MM.1S (cell line): ENCODE data around the gene TSPAN10.
"Not testable (repeated sequence)": the region's sequence is repeated elsewhere in the genome, so short reads cannot be mapped to it uniquely, and the experiment has no call there.

Experiments
- DNase-seq: peaks from one replicate; pipeline ENCODE4 v3.0.0-alpha.2; 2015
- H2AFZ ChIP-seq: fragments of 300-600 bp; sonication (generic); 2 replicates; pipeline ENCODE4 v1.6.0; 2016; ENCODE audit warnings: antibody characterized with exemption, low read length
- H3F3A ChIP-seq: fragments of 300-600 bp; sonication (generic); 2 replicates; pipeline ENCODE4 v1.6.1; 2016; ENCODE audit warnings: mild to moderate bottlenecking, antibody characterized with exemption, low read length, moderate library complexity, mixed read lengths; ENCODE audit not compliant: insufficient read depth
- H3K27ac ChIP-seq: fragments of 300-600 bp; sonication (generic); 2 replicates; pipeline ENCODE4 v1.5.1; 2016; ENCODE audit warnings: mild to moderate bottlenecking, low read length
- H3K27me3 ChIP-seq: fragments of 300-600 bp; sonication (generic); replicated peaks from 2 replicates; pipeline ENCODE4 v1.6.0; 2016; ENCODE audit warnings: low read length; ENCODE audit not compliant: insufficient read depth
- H3K36me3 ChIP-seq: fragments of 300-600 bp; sonication (generic); replicated peaks from 2 replicates; pipeline ENCODE4 v1.6.1; 2016; ENCODE audit warnings: mild to moderate bottlenecking, low read length, mixed read lengths; ENCODE audit not compliant: insufficient read depth
- H3K4me1 ChIP-seq: fragments of 300-600 bp; sonication (generic); 2 replicates; pipeline ENCODE4 v1.6.1; 2016; ENCODE audit warnings: low read length, mixed read lengths
- H3K4me2 ChIP-seq: fragments of 300-600 bp; sonication (generic); 2 replicates; pipeline ENCODE4 v1.6.0; 2016; ENCODE audit warnings: low read depth, low read length
- H3K4me3 ChIP-seq: fragments of 300-600 bp; sonication (generic); 2 replicates; pipeline ENCODE4 v1.5.1; 2016; ENCODE audit warnings: low read length, mixed read lengths
- H3K79me2 ChIP-seq: fragments of 300-600 bp; sonication (generic); 2 replicates; pipeline ENCODE4 v1.6.1; 2016; ENCODE audit warnings: mixed run types, low read length, mixed read lengths
- H3K9ac ChIP-seq: fragments of 300-600 bp; sonication (generic); 2 replicates; pipeline ENCODE4 v1.6.1; 2016; ENCODE audit warnings: low read length, mixed read lengths
- H3K9me2 ChIP-seq: fragments of 300-600 bp; sonication (generic); replicated peaks from 2 replicates; pipeline ENCODE4 v1.6.1; 2016; ENCODE audit warnings: mild to moderate bottlenecking, low read length, mixed read lengths; ENCODE audit not compliant: insufficient read depth
- H3K9me3 ChIP-seq: fragments of 300-600 bp; sonication (generic); replicated peaks from 2 replicates; pipeline ENCODE4 v1.6.1; 2016; ENCODE audit warnings: mild to moderate bottlenecking, low read length, mixed read lengths; ENCODE audit not compliant: insufficient read depth
- H4K20me1 ChIP-seq: fragments of 300-600 bp; sonication (generic); 2 replicates; pipeline ENCODE4 v1.6.1; 2016; ENCODE audit warnings: mild to moderate bottlenecking, low read length, moderate library complexity, mixed read lengths; ENCODE audit not compliant: insufficient read depth
- CTCF ChIP-seq: fragments of 300-600 bp; sonication (generic); IDR thresholded peaks from 2 replicates; pipeline ENCODE4 v1.5.1; 2016; ENCODE audit warnings: antibody characterized with exemption, low read length, mixed read lengths
- EZH2 ChIP-seq: fragments of 300-600 bp; sonication (generic); optimal IDR thresholded peaks from 2 replicates; pipeline ENCODE3; 2017; ENCODE audit warnings: low read depth, mild to moderate bottlenecking, antibody characterized with exemption, low read length, mixed read lengths
- EZH2phosphoT487 ChIP-seq: fragments of 300-600 bp; sonication (generic); IDR thresholded peaks from 2 replicates; pipeline ENCODE4 v1.6.1; 2018; ENCODE audit warnings: antibody characterized with exemption, low read length

TSPAN10 gene

GRCh38 chr17:81675515-81676221, 38.7 kb downstream of the TSPAN10 start:
- H3K4me2 ChIP-seq, H3K27ac ChIP-seq, H2AFZ ChIP-seq, DNase-seq, H3K9ac ChIP-seq, H3K27me3 ChIP-seq, H3K79me2 ChIP-seq, H3K9me2 ChIP-seq, H3K4me1 ChIP-seq, H4K20me1 ChIP-seq, H3K36me3 ChIP-seq, H3K4me3 ChIP-seq, H3F3A ChIP-seq, H3K9me3 ChIP-seq: not testable (repeated sequence)
- peak; percentile 38 for TF ChIP-seq CTCF

GRCh38 chr17:81676906-81677305, 39.9 kb downstream of the TSPAN10 start:
- no peaks in the 10 kb centered on the region for H3K9me2 ChIP-seq
- no peak for DNase-seq
- H4K20me1 ChIP-seq = no peaks in the 10 kb centered on the region
- H3K27ac ChIP-seq = no peak overlapping the region
- TF ChIP-seq CTCF = no peak
- no peak for TF ChIP-seq EZH2
- no peak for TF ChIP-seq EZH2phosphoT487
- H3F3A ChIP-seq = 0 out of 2 replicates have a peak, but pooled peaks cover 4% of the 10 kb centered on the region
- no peaks in the 10 kb centered on the region for H3K9me3 ChIP-seq
- no peak overlapping the region for H3K4me3 ChIP-seq
- no peaks in the 10 kb centered on the region for H3K27me3 ChIP-seq
- H3K36me3 ChIP-seq = no peaks in the 10 kb centered on the region
- H2AFZ ChIP-seq = no peak overlapping the region
- H3K79me2 ChIP-seq = peaks cover 3% of the 10 kb centered on the region
- H3K4me2 ChIP-seq = no peak overlapping the region
- no peaks in the 10 kb centered on the region for H3K4me1 ChIP-seq
- H3K9ac ChIP-seq = no peak overlapping the region

- Histone ChIP-seq H3F3A (no peaks in the 10 kb centered on the region), H3K4me1 (0 out of 2 replicates have a peak, but pooled peaks cover 9% of the 10 kb centered on the region), H3K27ac (no peak overlapping the region), H3K4me2 (no peak overlapping the region), H3K4me3 (no peak overlapping the region), H3K36me3 (no peaks in the 10 kb centered on the region), H3K79me2 (peaks cover 34% of the 10 kb centered on the region), H4K20me1 (no peaks in the 10 kb centered on the region), H2AFZ (no peak overlapping the region), H3K27me3 (no peaks in the 10 kb centered on the region), H3K9ac (no peak overlapping the region), H3K9me2 (no peaks in the 10 kb centered on the region), H3K9me3 (no peaks in the 10 kb centered on the region)
- no peak for TF ChIP-seq EZH2phosphoT487
- no peak for TF ChIP-seq EZH2
- TF ChIP-seq CTCF = no peak
- no peak for DNase-seq
Observed at GRCh38 chr17:81680150-81680549, 43.2 kb downstream of the TSPAN10 start.
